ENCODE measurements around the gene TGFBR3. TPM values are rescaled to one million over a fixed set of nuclear protein-coding genes. Genes with fewer than 3 reads are reported as not detected.

The TGFBR3 gene
- total RNA-seq, 1 donor: 32.2 TPM

GRCh38 chr1:91720044-91720443, 165.9 kb downstream of the TGFBR3 start:
- Histone ChIP-seq H3K9me3 (ENCODE audit: low read depth, low read length) (no peaks in the 10 kb centered on the region), H2AFZ (ENCODE audit: low read length) (no peak overlapping the region), H3K79me2 (ENCODE audit: insufficient read depth, low read length) (no peaks in the 10 kb centered on the region), H3K27ac (ENCODE audit: low read depth, low read length) (no peak overlapping the region), H3K4me1 (ENCODE audit: insufficient read depth, low read length) (no peaks in the 10 kb centered on the region), H3K4me3 (ENCODE audit: insufficient read depth, low read length) (no peak overlapping the region), H3K36me3 (ENCODE audit: insufficient read depth, low read length) (peaks cover 5% of the 10 kb centered on the region), H4K20me1 (ENCODE audit: insufficient read depth, low read length) (no peaks in the 10 kb centered on the region), H3K27me3 (ENCODE audit: insufficient read depth, low read length) (no peaks in the 10 kb centered on the region), H3K4me2 (ENCODE audit: insufficient read depth, low read length) (no peak overlapping the region)
- TF ChIP-seq, protein P1, sequence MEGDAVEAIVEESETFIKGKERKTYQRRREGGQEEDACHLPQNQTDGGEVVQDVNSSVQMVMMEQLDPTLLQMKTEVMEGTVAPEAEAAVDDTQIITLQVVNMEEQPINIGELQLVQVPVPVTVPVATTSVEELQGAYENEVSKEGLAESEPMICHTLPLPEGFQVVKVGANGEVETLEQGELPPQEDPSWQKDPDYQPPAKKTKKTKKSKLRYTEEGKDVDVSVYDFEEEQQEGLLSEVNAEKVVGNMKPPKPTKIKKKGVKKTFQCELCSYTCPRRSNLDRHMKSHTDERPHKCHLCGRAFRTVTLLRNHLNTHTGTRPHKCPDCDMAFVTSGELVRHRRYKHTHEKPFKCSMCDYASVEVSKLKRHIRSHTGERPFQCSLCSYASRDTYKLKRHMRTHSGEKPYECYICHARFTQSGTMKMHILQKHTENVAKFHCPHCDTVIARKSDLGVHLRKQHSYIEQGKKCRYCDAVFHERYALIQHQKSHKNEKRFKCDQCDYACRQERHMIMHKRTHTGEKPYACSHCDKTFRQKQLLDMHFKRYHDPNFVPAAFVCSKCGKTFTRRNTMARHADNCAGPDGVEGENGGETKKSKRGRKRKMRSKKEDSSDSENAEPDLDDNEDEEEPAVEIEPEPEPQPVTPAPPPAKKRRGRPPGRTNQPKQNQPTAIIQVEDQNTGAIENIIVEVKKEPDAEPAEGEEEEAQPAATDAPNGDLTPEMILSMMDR (IDR thresholded peaks at IDR 0.05; ENCODE audit: extremely low read depth, low read depth, low read length): no peak
- no peak for DNase-seq (ENCODE audit: insufficient read length, low spot score, missing footprints)

DNA sequence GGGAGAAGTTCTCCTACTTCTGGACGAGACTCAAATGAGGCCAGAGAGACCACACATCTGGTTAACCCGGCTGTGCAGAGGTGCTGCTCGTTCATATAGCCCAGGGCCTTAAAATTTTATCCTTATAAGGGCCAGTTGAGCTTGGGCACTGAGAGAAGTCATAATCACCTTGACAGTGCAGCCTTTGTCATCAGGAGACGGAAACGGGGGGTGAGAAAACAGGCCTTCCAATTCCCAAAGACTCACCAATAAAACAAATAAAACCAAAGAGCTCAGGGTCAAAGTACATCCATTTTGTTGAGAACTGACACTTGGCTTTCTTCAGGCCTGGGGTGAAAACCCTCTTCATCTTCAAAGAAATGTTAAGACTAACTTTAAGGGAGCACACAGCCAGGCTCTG, 167.1 kb downstream of the TGFBR3 start:
- DNase-seq (ENCODE audit: insufficient read length, low spot score, missing footprints): no peak
- no peaks in the 10 kb centered on the region for H3K79me2 ChIP-seq (ENCODE audit: insufficient read depth, low read length)
- no peak overlapping the region for H2AFZ ChIP-seq (ENCODE audit: low read length)
- no peak overlapping the region for H3K4me2 ChIP-seq (ENCODE audit: insufficient read depth, low read length)
- H3K27me3 ChIP-seq (ENCODE audit: insufficient read depth, low read length): no peaks in the 10 kb centered on the region
- no peaks in the 10 kb centered on the region for H3K9me3 ChIP-seq (ENCODE audit: low read depth, low read length)
- no peaks in the 10 kb centered on the region for H4K20me1 ChIP-seq (ENCODE audit: insufficient read depth, low read length)
- TF ChIP-seq, protein P1 (IDR thresholded peaks at IDR 0.05; ENCODE audit: extremely low read depth, low read depth, low read length): no peak
- no peak overlapping the region for H3K4me3 ChIP-seq (ENCODE audit: insufficient read depth, low read length)
- H3K4me1 ChIP-seq (ENCODE audit: insufficient read depth, low read length): no peaks in the 10 kb centered on the region
- no peak overlapping the region for H3K27ac ChIP-seq (ENCODE audit: low read depth, low read length)
- H3K36me3 ChIP-seq (ENCODE audit: insufficient read depth, low read length): peaks cover 5% of the 10 kb centered on the region

DNA sequence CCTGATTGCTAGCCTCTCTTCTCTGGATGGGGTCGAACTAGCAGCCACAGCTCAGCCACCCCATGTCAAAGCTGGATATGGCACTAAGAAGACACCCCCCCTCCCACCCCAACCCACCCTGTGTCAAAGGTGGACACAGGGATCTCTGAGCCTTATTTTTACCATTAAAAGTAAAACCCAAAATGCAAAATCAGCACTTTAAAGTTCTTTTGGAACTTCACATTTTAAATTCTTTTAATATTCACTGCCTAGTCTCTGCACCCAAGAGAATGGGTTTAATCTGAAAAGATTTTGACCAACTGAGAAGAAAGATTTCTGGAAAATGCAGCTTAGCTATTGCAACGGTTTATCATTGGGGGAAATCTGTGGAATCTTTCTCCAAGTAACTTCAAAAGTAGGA, 167.6 kb downstream of the TGFBR3 start:
- H3K36me3 ChIP-seq (ENCODE audit: insufficient read depth, low read length): peaks cover 5% of the 10 kb centered on the region
- peaks cover 4% of the 10 kb centered on the region for H3K4me1 ChIP-seq (ENCODE audit: insufficient read depth, low read length)
- H2AFZ ChIP-seq (ENCODE audit: low read length): no peak overlapping the region
- no peak overlapping the region for H3K27ac ChIP-seq (ENCODE audit: low read depth, low read length)
- no peaks in the 10 kb centered on the region for H3K27me3 ChIP-seq (ENCODE audit: insufficient read depth, low read length)
- no peak overlapping the region for H3K4me3 ChIP-seq (ENCODE audit: insufficient read depth, low read length)
- no peaks in the 10 kb centered on the region for H3K9me3 ChIP-seq (ENCODE audit: low read depth, low read length)
- H4K20me1 ChIP-seq (ENCODE audit: insufficient read depth, low read length): no peaks in the 10 kb centered on the region
- H3K4me2 ChIP-seq (ENCODE audit: insufficient read depth, low read length): no peak overlapping the region
- no peaks in the 10 kb centered on the region for H3K79me2 ChIP-seq (ENCODE audit: insufficient read depth, low read length)
- DNase-seq (ENCODE audit: insufficient read length, low spot score, missing footprints): no peak
- TF ChIP-seq, protein P1 (IDR thresholded peaks at IDR 0.05; ENCODE audit: extremely low read depth, low read depth, low read length): no peak

DNA sequence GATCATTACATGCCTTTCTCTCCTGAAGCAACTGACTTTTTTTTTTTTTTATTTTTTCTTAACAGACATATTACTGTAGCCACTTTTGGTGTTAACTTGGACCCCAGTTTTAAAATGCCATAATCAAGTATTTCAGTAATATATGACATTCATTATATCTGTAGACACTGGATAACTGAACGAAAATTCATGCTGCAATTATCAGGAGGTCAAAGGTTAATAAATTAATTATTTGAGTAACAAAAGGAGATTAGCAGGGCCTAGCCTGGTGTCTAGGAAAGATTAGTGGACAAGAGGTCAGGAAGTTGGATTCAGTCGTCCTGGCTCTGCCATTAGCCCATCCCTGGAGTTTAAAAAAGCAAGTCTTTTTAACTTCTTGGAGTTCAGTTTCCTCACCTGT, 168.1 kb downstream of the TGFBR3 start:
- Histone ChIP-seq H3K27ac (ENCODE audit: low read depth, low read length) (no peak overlapping the region), H2AFZ (ENCODE audit: low read length) (no peak overlapping the region), H4K20me1 (ENCODE audit: insufficient read depth, low read length) (no peaks in the 10 kb centered on the region), H3K36me3 (ENCODE audit: insufficient read depth, low read length) (peaks cover 5% of the 10 kb centered on the region), H3K27me3 (ENCODE audit: insufficient read depth, low read length) (no peaks in the 10 kb centered on the region), H3K4me2 (ENCODE audit: insufficient read depth, low read length) (no peak overlapping the region), H3K79me2 (ENCODE audit: insufficient read depth, low read length) (no peaks in the 10 kb centered on the region), H3K4me1 (ENCODE audit: insufficient read depth, low read length) (peaks cover 10% of the 10 kb centered on the region), H3K9me3 (ENCODE audit: low read depth, low read length) (no peaks in the 10 kb centered on the region), H3K4me3 (ENCODE audit: insufficient read depth, low read length) (no peak overlapping the region)
- TF ChIP-seq, protein P1 (IDR thresholded peaks at IDR 0.05; ENCODE audit: extremely low read depth, low read depth, low read length): no peak
- DNase-seq (ENCODE audit: insufficient read length, low spot score, missing footprints): no peak
